Right lobe of liver (tissue), 4 donors: ENCODE data around the gene GRAMD4.

Experiments used
- CTCF ChIP-seq, 4 donors: fragments of 200-600 bp in 3 of 4; fragments of 450-650 bp in 1 of 4; IDR thresholded peaks; one replicate each; pipeline versions ENCODE4 v1.5.1 to v1.8.0; 2016 to 2022; ENCODE audit warnings: antibody characterized with exemption in 4 of 4, mild to moderate bottlenecking in 2 of 4
- POLR2A ChIP-seq: fragments of 450-650 bp; IDR thresholded peaks from one replicate; pipeline ENCODE4 v1.6.1; 2017; ENCODE audit warnings: antibody characterized with exemption, mild to moderate bottlenecking
- donor health status: DM: no; HTN: no; CAD: no.
- donor health status: DM: no; HTN: no; CAD: no.
- donor health status: DM: no; HTN: yes; CAD: no.

- TF ChIP-seq POLR2A (no peak), CTCF (IDR thresholded peaks at IDR 0.05) (no peak)
Measured at GRCh38 chr22:46605117-46605516, 15.1 kb upstream of the GRAMD4 start.
